ENCODE data around the gene NCOR2.
A peak's percentile ranks its signal among the peaks of the same experiment; 100 is the strongest.

NCOR2 gene

GRCh38 chr12:124558313-124558712 is 9.1 kb downstream of the NCOR2 start:
- no peak for DNase-seq

DNA sequence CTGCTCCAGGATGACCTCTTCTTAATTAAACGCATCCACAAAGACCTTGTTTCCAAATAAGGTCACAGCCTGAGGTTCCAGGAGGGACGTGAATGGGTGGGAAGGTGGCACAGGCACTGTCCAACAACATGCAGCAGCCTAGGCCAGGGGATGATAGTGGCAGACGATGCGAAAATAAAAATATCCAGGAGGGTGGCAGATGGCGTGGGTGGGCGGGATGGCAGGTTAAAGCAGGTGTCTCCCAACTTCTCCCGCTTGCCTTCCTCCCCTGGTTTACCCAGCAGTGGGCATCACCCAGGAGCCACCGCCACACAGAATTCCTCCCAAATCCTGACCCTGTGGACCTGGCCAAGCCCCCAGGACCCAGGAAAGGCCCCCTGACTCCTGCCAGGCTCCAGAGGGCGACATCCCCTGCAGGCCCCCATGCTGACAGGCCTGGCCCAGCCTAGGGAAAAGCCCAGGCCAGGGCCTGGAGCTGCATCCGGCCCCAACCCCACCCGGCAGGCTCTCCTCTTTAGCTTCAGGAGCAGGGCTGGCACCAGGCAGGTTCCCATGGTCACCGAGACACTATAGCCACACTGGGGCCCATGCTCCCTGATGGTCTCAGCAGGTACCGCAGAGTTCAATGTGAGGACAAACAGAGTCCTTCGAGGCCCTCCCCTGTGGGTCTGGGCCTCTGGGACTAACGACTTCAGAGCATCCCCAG is 9.7 kb downstream of the NCOR2 start:
- DNase-seq = peak; percentile 81

DNA sequence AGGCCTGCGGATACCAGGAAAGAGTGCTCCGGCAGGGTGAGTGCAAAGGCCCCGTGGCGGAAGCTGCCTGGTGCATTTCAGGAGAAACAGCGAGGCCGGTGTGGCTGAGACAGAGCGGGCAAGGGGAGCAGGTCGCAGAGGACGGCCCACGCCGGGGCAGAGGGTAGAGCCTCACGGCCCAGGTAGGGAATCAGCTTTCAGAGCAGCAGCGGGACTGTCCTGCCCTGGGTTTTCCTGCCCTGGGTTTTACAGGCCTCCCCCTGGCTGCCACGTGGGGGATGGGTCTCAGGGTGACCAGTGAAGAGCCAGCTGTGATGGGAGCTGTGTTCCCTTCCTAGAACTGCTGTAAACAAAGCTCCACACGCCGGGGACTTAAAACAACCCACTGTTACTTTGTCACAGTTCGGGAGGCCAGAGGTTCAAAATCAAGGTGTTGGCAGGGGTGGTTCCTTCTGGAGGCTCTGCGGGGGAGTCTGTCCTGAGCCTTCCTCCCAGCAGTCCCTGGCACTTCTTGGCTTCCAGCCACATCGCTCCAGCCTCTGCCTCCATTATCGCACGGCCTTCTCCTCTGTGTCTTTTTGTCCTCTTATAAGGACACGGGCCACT is 10.4 kb downstream of the NCOR2 start:
- peak; percentile 66 for DNase-seq

DNA sequence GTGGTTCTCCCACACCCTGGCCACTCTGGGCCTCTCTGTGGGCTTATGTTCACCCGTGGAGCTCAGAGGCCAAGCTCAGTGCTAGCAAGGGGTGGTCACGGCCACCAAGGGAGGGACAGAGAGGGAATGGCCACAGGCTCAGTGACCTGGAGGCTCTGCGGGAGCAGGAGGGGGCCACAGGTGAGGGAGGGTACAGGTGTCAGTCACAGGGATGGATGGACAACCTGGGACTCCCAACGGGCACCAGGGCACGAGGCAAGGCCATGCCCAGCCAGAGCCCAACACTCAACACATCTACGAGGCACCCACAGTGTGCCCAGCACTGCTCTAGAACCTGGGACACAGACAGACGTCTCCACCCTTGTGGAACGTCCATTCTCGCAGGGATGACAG is 11.3 kb downstream of the NCOR2 start:
- no peak for DNase-seq

DNA sequence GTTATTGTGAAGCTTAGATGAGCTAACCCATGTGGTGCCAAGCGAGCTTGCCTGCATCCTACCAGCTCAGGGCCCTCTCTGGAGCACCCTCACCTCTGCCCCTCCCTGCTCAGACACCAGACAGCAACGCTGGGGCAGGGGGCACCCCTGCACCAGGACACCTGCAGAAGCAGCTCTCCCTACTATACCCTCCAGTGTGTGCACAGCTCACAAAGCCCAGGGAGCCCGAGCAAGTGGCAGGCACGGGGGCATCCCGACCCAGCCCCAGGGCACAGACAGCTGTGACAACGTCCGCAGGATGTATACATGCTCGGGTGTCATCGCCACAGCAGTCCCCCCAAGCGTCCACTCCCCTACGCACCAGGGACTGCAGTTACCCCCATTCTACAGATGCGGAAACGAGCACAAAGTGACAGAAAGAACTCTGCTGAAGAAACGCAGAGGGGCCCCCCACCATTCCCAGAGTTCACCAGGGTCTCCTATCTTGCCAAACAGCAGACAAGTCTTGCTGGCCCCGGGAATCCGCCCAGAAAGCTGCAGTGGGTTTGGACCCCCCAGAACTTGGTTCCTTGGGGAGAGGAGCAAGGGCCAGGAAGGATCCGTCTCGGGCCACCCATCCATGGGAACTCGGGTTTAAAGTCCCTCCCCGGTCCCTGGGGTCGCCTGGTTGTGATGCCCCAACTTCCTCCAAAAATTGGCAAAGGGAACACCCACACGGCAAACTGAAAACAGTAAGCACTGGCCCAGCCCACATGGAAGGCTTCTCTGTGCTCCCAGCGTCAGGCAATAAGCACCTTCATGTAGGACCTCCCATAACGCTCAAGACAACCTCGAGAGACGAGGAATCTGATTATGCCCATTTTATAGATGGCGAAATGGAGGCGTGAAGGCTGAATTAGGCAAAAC is 12.0 kb downstream of the NCOR2 start:
- no peak for DNase-seq

DNA sequence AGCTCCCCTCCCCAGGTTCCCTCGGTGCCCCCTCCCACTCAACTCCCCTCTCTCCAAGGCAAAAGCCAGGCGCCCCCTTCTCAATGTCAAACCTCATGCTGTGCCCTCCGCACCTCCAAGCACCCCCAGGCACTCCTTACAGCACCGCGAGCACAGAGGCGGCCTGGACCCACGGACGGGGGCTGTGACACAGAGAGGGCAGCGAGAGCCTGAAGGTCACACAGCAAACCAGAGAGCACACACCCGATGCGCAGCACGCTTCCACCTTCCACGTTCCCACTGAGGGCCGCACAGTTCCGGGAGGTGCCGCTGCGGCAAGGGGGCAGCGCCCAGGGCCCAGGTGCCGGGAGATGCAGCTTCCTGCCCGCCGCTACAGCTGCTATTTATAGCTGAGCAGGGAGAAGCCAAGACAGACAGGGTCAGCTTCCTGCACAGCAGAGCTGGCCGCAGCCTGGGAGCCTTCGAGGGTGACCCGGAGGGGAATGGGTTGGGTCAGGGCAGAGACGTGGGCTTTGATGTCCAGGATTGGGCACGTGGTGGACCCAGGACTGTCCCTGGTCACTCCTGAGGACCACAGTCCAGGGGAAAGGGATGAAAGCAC is 12.9 kb downstream of the NCOR2 start:
- no peak for DNase-seq

GRCh38 chr12:124553862-124554428 is 13.5 kb downstream of the NCOR2 start:
- DNase-seq = no peak

- DNase-seq = peak; percentile 91
Measured at GRCh38 chr12:124551268-124552144, 15.9 kb downstream of the NCOR2 start.

- DNase-seq = peak; percentile 41
Measured at GRCh38 chr12:124550123-124551089, 17.0 kb downstream of the NCOR2 start.

DNA sequence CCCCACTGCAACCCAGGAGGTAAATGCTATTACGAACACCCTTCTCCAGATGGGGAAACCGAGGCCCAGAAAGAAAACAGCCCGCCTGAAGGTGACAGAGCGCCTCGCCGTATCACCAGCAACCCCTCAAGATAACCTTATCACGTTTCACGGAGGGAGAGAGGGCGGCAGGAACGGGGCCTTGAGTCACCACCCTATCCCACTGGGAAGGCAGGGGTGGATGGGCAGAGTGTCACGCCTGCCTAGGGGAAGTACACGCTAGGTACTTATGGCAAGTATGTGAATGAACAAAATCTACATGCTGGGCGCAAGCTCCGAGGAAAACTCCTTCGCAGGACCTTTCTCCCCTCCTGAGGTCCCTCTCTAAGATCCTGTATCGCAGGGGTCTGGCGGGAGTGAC is 17.8 kb downstream of the NCOR2 start:
- no peak for DNase-seq

DNA sequence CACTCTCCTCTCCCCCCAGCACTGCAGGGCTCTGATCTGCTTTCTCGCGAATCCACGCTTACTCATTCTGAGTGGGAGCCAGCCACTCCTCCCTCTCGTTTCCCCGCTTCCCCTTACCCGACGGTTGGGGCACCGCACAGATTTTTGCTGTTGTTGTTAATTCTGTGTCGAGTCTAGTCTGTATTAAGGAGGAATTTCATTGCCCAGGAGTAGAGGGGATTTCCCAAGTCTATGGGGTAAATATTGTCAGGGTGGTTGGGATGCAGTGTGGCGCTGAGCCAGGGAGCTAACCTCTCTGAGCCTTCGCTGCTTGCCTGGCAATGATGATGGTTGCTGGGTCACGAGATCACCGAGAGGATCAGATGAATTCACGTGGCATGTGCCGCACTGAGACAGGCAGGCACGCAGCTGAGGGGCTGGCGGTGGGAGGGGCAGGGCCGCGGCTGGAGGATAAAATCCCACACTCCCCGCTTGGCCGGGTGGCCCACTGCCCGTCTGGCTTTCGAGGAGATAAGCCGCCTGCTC is 18.5 kb downstream of the NCOR2 start:
- peak; percentile 72 for DNase-seq

- DNase-seq = no peak
Measured at GRCh38 chr12:124547626-124548025, 19.8 kb downstream of the NCOR2 start.

- DNase-seq = no peak
Measured at GRCh38 chr12:124545508-124546418, 21.6 kb downstream of the NCOR2 start.

GRCh38 chr12:124544983-124545382 is 22.4 kb downstream of the NCOR2 start:
- no peak for DNase-seq

DNA sequence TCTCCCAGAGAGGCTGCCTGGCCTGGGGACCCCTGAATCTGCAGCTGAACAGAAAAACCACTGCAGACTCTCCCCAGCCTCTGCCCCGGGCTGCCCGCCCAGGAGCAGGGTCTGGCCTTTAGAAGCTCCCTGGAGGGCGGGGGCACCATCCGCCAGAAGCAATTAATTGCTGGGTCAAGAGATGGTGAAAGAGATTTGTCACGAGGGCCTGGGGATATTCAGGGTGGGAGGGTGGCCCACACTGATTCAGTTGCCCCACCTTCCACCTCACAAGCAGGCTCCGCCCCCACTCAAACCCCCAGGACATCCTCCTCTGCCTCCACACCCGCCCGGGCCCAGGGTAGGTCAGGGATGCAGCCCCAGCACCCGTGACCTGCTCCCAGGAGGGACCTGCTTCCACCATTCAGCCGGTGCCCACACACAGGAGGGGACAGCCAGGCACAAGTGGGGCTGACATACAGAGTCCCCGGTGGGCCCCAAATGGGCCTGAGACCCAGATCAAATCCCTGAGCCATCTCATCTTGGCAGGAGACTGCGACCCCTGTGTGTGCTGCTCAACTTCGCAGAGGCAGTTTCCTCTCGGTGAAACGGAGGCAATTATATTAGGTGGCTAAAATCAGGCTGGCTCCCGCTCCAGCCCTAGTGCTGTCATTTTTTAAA is 23.0 kb downstream of the NCOR2 start:
- no peak for DNase-seq

GRCh38 chr12:124543590-124544310 is 23.7 kb downstream of the NCOR2 start:
- DNase-seq = peak; percentile 81

DNA sequence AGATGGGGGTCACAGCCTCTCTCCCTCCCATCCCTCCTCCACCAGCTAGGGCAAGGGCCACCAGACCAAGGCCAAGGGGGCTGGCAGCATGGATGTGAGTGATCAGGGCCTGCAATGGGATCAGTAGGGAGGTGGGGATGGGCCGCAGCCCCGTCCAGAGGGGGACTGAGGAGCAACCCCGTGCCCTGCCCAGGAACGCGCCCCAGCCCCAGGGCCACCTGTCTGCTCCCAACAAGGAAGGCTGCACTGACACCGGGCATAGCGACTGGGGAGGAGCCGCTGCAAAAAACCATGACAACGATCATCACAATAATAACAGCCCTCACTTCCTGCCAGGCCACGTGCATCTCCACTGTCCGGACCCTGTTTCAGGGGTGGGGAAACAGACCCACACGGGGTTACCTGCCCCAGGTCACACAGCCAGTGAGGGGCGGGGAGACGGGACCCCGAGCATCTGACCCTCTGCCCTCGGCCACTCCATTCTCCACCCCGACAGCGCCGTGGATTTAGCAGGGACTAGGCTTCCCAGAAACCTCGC is 24.3 kb downstream of the NCOR2 start:
- peak; percentile 75 for DNase-seq

Measured in NCI-H2171 treated with DMSO at 0.1 percent for 48 hours (cell line).